ENCODE data around the gene SLC48A1.

DNA sequence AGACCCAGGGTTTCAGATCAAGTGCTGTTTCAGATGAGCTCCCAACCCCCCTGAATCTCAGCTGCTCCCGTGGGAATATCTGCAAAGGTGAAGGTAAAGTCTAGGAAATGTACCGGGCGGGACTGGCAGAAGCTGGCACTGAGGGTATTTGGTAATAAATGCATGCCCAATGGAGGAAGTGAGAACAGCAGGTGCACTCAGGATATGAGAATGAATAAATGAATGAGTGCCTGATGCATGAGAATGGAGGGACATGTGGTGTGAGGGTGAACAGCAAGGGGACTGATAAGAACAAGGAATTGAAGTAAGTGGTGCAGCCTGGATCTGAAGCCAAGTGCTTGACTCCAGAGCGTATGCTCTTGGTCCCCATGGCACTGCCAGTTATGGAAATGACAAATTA lies 25.9 kb upstream of the SLC48A1 start:
- TF ChIP-seq, protein P1, sequence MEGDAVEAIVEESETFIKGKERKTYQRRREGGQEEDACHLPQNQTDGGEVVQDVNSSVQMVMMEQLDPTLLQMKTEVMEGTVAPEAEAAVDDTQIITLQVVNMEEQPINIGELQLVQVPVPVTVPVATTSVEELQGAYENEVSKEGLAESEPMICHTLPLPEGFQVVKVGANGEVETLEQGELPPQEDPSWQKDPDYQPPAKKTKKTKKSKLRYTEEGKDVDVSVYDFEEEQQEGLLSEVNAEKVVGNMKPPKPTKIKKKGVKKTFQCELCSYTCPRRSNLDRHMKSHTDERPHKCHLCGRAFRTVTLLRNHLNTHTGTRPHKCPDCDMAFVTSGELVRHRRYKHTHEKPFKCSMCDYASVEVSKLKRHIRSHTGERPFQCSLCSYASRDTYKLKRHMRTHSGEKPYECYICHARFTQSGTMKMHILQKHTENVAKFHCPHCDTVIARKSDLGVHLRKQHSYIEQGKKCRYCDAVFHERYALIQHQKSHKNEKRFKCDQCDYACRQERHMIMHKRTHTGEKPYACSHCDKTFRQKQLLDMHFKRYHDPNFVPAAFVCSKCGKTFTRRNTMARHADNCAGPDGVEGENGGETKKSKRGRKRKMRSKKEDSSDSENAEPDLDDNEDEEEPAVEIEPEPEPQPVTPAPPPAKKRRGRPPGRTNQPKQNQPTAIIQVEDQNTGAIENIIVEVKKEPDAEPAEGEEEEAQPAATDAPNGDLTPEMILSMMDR (IDR thresholded peaks at IDR 0.05; ENCODE audit: low read depth, low read length), result no peak
- no peak for TF ChIP-seq EZH2phosphoT487 (IDR thresholded peaks at IDR 0.05; ENCODE audit: low read depth)
